GM12875 (cell line): ENCODE data around the gene SMIM45.
A peak's percentile ranks its signal among the peaks of the same experiment; 100 is the strongest.

Experiments used
- H3K4me3 ChIP-seq: one replicate; pipeline ENCODE4 v1.5.1; 2011; ENCODE audit warnings: low read depth, low read length, control low read depth
- CTCF ChIP-seq: IDR thresholded peaks from 2 replicates; pipeline ENCODE4 v1.5.1; 2011; ENCODE audit warnings: low read depth, mild to moderate bottlenecking, control low read depth, inconsistent platforms, low read length, moderate library complexity, borderline replicate concordance; ENCODE audit not compliant: insufficient read depth

The SMIM45 gene

DNA sequence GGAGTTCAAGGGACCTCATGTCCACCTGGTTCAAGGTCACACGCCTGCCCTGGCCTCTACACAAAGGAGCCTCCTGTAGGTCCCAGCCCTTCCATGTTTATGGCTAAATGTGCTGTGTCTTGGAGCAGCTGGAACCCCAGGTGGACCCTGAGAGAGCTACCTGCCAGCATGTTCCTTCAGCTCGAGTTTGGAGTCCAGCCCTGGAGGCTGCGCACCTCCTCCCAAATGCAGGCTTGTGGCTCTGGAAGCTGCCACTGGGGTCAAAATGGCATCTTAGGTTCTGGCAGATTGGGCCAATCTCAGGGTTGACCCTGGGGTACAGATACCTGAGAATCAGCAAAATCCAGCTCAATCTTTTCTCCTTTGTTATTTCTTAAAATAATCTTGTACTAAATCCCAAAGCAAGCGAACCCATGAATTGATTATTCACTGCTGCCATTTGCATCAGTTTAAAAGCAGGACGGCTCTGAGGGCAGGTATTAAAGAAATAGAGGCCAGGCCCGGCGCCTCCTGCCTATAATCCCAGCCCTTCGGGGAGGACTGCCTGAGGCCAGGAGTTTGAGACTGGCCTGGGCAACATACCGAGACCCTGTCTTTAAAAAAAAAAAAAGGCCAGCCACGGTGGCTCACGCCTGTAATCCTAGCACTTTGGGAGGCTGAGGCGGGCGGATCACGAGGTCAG is 28.2 kb upstream of the SMIM45 start:
- no peak for TF ChIP-seq CTCF
- peak overlapping the region; percentile 54 for H3K4me3 ChIP-seq

DNA sequence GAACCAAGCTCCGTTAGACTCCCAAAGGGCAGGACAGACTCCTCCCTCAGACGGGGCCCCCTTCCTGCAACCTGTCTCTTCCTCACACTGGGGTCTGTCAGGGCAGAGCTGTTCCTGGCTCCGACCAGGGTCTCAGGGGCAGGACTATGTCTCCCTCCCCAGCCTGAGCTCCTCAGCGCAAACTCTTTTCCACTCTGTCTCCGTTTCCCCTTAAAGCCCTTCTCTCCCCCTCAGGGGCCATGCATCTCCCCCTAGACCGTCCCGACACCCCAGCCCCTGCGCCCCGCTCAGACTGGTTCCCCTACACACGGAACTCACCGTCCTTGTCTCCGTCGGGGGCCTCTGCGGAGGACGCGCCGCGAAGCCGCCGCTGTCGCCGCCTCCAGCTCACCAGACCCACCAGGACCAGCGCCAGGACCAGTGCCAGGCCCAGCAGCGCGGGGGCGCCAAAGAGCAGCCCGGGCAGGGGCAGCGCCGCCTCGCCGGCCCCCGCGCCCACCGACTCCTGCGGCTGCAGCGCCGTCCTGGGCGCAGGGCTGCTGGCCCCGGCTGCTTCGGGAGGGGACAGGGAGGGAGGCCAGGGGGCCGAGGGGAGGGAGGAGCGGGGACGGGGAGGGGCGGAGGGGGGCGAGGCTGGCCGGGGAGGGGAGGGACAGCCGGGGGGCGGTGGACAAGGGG is 26.0 kb upstream of the SMIM45 start:
- H3K4me3 ChIP-seq: peak overlapping the region; percentile 94
- TF ChIP-seq CTCF: peak; percentile 97

DNA sequence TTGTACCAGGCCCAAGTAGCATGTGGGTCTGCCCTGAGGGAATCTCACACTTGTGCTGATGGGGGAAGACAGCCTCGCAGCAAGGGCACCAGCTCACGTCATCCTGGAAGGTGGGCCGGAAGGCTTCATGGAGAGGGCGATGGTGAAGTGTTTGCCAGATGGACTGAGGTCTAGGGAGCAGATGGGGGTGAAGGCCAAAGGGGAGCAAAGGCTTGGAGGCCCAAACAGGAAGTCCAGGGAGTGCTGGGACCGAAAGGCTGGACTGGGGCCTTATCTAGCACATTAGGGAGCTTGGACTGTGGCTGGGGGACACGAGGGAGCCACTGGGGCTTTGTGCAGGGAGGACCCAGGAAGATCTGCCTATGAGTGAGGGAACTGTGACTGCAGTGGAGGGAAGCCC is 24.1 kb upstream of the SMIM45 start:
- TF ChIP-seq CTCF: no peak
- no peak overlapping the region for H3K4me3 ChIP-seq

GRCh38 chr22:41928593-41929417 is 23.1 kb upstream of the SMIM45 start:
- no peak for TF ChIP-seq CTCF
- H3K4me3 ChIP-seq: peak overlapping the region; percentile 5

GRCh38 chr22:41929418-41929810 is 22.5 kb upstream of the SMIM45 start:
- peak overlapping the region; percentile 5 for H3K4me3 ChIP-seq

DNA sequence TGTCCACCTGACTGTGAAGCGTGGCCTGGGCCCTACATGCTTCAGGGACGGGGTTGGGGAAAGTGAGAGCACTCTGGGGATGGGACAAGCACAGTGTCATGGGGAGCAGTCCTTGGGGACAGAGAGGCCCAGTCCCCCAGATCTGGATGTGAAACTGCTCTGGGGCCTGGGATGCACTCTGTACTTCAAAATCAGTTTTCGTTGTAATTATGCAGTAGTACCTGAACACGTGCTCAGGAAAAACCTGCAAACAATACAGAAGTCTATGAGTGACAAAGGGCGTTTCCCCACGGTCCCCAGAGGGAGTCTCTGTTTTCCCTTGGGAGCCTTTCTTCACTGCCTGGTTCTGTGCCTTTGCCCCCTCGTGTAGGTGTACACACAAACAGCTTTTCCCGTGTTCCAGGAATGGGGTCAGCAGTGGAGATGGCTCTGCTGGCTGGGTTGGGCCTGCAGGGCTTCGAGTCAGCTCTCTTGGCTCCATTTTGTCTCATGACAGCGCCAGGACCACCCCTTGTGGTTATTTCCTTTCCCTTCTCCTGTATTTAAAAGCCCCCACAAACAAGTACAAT is 20.2 kb upstream of the SMIM45 start:
- H3K4me3 ChIP-seq: no peak overlapping the region
- TF ChIP-seq CTCF: no peak

More at GRCh38 chr22:41929418-41929810, 22.5 kb upstream of the SMIM45 start:
- no peak for TF ChIP-seq CTCF
